HepG2 (cell line): ENCODE measurements around the gene ANKRD53. TPM values are rescaled to one million over a fixed set of nuclear protein-coding genes. Genes with fewer than 3 reads are reported as not detected.
A peak's percentile ranks its signal among the peaks of the same experiment; 100 is the strongest.

Experiments
- ATF7-NPFF ChIP-seq: sonication (generic); formaldehyde crosslinking; IDR thresholded peaks from 2 replicates; pipeline ENCODE4 v1.8.1; 2023; ENCODE audit warnings: mild to moderate bottlenecking, low read depth, missing genetic modification reagents, moderate library complexity
- BCL6 ChIP-seq: IDR thresholded peaks from 2 replicates; pipeline ENCODE4 v1.6.1; 2016; ENCODE audit warnings: missing genetic modification reagents, missing compliant biosample characterization
- KLF15 ChIP-seq: sonication (generic); formaldehyde crosslinking; IDR thresholded peaks from 2 replicates; pipeline ENCODE4 v1.8.1; 2023; ENCODE audit warnings: borderline replicate concordance, mild to moderate bottlenecking, inconsistent platforms, missing genetic modification reagents, mixed read lengths
- MLLT10 ChIP-seq: sonication (generic); formaldehyde crosslinking; IDR thresholded peaks from 2 replicates; pipeline ENCODE4 v1.4.0; 2020; ENCODE audit warnings: missing genetic modification reagents
- NFATC3 ChIP-seq: sonication (generic); formaldehyde crosslinking; IDR thresholded peaks from 2 replicates; pipeline ENCODE4 v1.5.1; 2020; ENCODE audit warnings: mild to moderate bottlenecking, missing genetic modification reagents
- RBAK ChIP-seq: sonication (generic); formaldehyde crosslinking; IDR thresholded peaks from 2 replicates; pipeline ENCODE4 v1.5.1; 2020; ENCODE audit warnings: mild to moderate bottlenecking, missing genetic modification reagents
- RFXANK ChIP-seq: IDR thresholded peaks from 2 replicates; pipeline ENCODE4 v1.6.1; 2016
- SRSF1 ChIP-seq: fragments of 200-400 bp; formaldehyde crosslinking; optimal IDR thresholded peaks from 2 replicates; pipeline ENCODE3; 2017; ENCODE audit warnings: mild to moderate bottlenecking, low read depth, low read length, moderate library complexity
- TAF1 ChIP-seq: sonication (generic); formaldehyde crosslinking; IDR thresholded peaks from 2 replicates; pipeline ENCODE4 v1.4.0; 2020; ENCODE audit warnings: missing genetic modification reagents
- ZNF530 ChIP-seq: sonication (generic); formaldehyde crosslinking; IDR thresholded peaks from 2 replicates; pipeline ENCODE4 v1.5.0; 2020; ENCODE audit warnings: low read depth, mild to moderate bottlenecking, missing genetic modification reagents
- ZNF777 ChIP-seq: sonication (generic); formaldehyde crosslinking; IDR thresholded peaks from 2 replicates; pipeline ENCODE4 v1.4.0; 2020; ENCODE audit warnings: missing genetic modification reagents
- ZSCAN31 ChIP-seq: sonication (generic); formaldehyde crosslinking; IDR thresholded peaks from 2 replicates; pipeline ENCODE4 v1.5.0; 2020; ENCODE audit warnings: low read depth, mild to moderate bottlenecking, missing genetic modification reagents
- polyA plus RNA-seq, 8 experiments: library from polyadenylated mRNA; depleted of rRNA in 3 of 8; stranded (reverse) in 7 of 8; unstranded in 1 of 8; fragments of >200 nt; fragmentation: Illumina TruSeq in 4 of 8; extraction: Trizol in 4 of 8; gene quantifications; 2 replicates each; pipeline versions ENCODE4 v1.2.1 to v1.2.3, GENCODE V29; 2011 to 2016; ENCODE audit warnings: low read depth in 4 of 8, missing spikeins in 1 of 8, mixed read lengths in 1 of 8; ENCODE audit not compliant: insufficient read depth in 1 of 8
- total RNA-seq, 5 experiments: library from RNA; depleted of rRNA; stranded (reverse); fragments of >200 nt; fragmentation: Illumina TruSeq; extraction: Trizol; gene quantifications; 2 replicates each; pipeline ENCODE4 v1.2.3, GENCODE V29; 2016; ENCODE audit warnings: low read depth in 1 of 5
- TF ChIP-seq, protein P1 (sequence below): sonication (generic); formaldehyde crosslinking; IDR thresholded peaks from 2 replicates; pipeline ENCODE4 v1.4.0; 2020; ENCODE audit warnings: missing genetic modification reagents, borderline replicate concordance
- TF ChIP-seq, protein P2 (sequence below): sonication (generic); formaldehyde crosslinking; IDR thresholded peaks from 2 replicates; pipeline ENCODE4 v1.4.0; 2020; ENCODE audit warnings: missing genetic modification reagents
- TF ChIP-seq, protein P3 (sequence below): sonication (generic); formaldehyde crosslinking; IDR thresholded peaks from 2 replicates; pipeline ENCODE4 v1.4.0; 2020; ENCODE audit warnings: missing genetic modification reagents
- TF ChIP-seq, protein P4 (sequence below): sonication (generic); formaldehyde crosslinking; IDR thresholded peaks from 2 replicates; pipeline ENCODE4 v1.5.0; 2020; ENCODE audit warnings: mild to moderate bottlenecking, missing genetic modification reagents, moderate library complexity
- TF ChIP-seq, protein P5 (sequence below): sonication (generic); formaldehyde crosslinking; IDR thresholded peaks from 2 replicates; pipeline ENCODE4 v1.4.0; 2020; ENCODE audit warnings: low read depth, mild to moderate bottlenecking, missing genetic modification reagents
- TF ChIP-seq, protein P6 (sequence below): IDR thresholded peaks from 2 replicates; pipeline ENCODE4 v1.6.1; 2012; ENCODE audit warnings: inconsistent platforms

ANKRD53 gene
- total and polyA plus RNA-seq, 2 of the 13 experiments (the other 11 are each of a cell fraction or from before 2014, with no cell fraction given), result 0.15 TPM; not detected in 1

DNA sequence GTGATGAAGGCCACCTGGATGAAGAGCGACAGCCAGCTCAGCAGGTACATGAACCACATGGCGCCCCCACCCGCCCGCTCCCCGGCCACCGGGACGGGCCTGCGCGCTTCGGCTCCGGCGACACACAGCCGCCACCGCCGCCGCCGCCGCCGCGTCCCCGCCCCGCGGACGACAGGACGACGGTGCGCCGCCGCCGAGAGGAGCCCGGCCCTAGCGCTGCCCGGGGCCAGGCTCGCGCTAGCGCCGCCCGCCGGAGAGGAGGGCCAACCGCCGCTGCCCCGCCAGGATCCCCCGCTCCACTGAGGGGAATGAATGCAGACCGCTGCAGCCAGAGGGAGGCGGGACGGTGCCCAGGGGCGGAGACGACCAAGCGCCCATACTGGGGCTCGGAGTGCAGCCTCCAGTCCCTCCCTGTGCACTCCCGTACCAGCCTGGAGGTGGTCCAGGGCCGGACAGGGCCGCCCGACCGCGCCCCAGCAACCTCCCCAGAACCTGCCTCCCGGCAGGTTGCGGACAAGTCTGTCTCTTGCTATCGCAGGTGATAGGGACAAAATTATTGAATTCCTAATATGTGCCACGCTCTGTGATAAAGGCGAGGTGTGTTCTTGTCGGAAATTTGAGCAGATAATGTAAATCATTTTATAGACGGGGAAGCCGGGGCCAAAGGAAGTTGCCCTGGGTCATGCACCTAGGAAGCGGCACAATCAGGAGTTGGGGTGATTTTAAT, 16.4 kb downstream of the ANKRD53 start, which contains the start of gene TEX261 (continued):
- TF ChIP-seq, protein P1, sequence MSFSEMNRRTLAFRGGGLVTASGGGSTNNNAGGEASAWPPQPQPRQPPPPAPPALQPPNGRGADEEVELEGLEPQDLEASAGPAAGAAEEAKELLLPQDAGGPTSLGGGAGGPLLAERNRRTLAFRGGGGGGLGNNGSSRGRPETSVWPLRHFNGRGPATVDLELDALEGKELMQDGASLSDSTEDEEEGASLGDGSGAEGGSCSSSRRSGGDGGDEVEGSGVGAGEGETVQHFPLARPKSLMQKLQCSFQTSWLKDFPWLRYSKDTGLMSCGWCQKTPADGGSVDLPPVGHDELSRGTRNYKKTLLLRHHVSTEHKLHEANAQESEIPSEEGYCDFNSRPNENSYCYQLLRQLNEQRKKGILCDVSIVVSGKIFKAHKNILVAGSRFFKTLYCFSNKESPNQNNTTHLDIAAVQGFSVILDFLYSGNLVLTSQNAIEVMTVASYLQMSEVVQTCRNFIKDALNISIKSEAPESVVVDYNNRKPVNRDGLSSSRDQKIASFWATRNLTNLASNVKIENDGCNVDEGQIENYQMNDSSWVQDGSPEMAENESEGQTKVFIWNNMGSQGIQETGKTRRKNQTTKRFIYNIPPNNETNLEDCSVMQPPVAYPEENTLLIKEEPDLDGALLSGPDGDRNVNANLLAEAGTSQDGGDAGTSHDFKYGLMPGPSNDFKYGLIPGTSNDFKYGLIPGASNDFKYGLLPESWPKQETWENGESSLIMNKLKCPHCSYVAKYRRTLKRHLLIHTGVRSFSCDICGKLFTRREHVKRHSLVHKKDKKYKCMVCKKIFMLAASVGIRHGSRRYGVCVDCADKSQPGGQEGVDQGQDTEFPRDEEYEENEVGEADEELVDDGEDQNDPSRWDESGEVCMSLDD, result no peak
- TF ChIP-seq RBAK (CRISPR knock-in tag) (peak; percentile 38; the same call in 1 of the 2 replicates), TAF1 (CRISPR knock-in tag) (peak; percentile 30; the same call in 1 of the 2 replicates), ZNF777 (CRISPR knock-in tag) (no peak), RFXANK (no peak), MLLT10 (CRISPR knock-in tag) (no peak), BCL6 (0 out of 2 replicates have a peak, but pooled peaks have one; percentile 17), KLF15 (CRISPR knock-in tag) (0 out of 2 replicates have a peak, but pooled peaks have one; percentile 53), ZNF530 (CRISPR knock-in tag) (no peak), SRSF1 (no peak), ATF7-NPFF (CRISPR knock-in tag) (peak; percentile 85), ZSCAN31 (CRISPR knock-in tag) (no peak; the same call in 1 of the 2 replicates), NFATC3 (CRISPR knock-in tag) (0 out of 2 replicates have a peak, but pooled peaks have one; percentile 63)
- TF ChIP-seq, protein P2, sequence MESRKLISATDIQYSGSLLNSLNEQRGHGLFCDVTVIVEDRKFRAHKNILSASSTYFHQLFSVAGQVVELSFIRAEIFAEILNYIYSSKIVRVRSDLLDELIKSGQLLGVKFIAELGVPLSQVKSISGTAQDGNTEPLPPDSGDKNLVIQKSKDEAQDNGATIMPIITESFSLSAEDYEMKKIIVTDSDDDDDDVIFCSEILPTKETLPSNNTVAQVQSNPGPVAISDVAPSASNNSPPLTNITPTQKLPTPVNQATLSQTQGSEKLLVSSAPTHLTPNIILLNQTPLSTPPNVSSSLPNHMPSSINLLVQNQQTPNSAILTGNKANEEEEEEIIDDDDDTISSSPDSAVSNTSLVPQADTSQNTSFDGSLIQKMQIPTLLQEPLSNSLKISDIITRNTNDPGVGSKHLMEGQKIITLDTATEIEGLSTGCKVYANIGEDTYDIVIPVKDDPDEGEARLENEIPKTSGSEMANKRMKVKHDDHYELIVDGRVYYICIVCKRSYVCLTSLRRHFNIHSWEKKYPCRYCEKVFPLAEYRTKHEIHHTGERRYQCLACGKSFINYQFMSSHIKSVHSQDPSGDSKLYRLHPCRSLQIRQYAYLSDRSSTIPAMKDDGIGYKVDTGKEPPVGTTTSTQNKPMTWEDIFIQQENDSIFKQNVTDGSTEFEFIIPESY (CRISPR knock-in tag), result peak; percentile 35; the same call in 1 of the 2 replicates
- TF ChIP-seq, protein P3, sequence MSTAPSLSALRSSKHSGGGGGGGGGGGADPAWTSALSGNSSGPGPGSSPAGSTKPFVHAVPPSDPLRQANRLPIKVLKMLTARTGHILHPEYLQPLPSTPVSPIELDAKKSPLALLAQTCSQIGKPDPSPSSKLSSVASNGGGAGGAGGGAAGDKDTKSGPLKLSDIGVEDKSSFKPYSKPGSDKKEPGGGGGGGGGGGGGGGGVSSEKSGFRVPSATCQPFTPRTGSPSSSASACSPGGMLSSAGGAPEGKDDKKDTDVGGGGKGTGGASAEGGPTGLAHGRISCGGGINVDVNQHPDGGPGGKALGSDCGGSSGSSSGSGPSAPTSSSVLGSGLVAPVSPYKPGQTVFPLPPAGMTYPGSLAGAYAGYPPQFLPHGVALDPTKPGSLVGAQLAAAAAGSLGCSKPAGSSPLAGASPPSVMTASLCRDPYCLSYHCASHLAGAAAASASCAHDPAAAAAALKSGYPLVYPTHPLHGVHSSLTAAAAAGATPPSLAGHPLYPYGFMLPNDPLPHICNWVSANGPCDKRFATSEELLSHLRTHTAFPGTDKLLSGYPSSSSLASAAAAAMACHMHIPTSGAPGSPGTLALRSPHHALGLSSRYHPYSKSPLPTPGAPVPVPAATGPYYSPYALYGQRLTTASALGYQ (CRISPR knock-in tag), result no peak
- TF ChIP-seq, protein P4, sequence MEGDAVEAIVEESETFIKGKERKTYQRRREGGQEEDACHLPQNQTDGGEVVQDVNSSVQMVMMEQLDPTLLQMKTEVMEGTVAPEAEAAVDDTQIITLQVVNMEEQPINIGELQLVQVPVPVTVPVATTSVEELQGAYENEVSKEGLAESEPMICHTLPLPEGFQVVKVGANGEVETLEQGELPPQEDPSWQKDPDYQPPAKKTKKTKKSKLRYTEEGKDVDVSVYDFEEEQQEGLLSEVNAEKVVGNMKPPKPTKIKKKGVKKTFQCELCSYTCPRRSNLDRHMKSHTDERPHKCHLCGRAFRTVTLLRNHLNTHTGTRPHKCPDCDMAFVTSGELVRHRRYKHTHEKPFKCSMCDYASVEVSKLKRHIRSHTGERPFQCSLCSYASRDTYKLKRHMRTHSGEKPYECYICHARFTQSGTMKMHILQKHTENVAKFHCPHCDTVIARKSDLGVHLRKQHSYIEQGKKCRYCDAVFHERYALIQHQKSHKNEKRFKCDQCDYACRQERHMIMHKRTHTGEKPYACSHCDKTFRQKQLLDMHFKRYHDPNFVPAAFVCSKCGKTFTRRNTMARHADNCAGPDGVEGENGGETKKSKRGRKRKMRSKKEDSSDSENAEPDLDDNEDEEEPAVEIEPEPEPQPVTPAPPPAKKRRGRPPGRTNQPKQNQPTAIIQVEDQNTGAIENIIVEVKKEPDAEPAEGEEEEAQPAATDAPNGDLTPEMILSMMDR (CRISPR knock-in tag), result peak; percentile 92
- TF ChIP-seq, protein P5, sequence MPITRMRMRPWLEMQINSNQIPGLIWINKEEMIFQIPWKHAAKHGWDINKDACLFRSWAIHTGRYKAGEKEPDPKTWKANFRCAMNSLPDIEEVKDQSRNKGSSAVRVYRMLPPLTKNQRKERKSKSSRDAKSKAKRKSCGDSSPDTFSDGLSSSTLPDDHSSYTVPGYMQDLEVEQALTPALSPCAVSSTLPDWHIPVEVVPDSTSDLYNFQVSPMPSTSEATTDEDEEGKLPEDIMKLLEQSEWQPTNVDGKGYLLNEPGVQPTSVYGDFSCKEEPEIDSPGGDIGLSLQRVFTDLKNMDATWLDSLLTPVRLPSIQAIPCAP, result no peak
- TF ChIP-seq, protein P6, sequence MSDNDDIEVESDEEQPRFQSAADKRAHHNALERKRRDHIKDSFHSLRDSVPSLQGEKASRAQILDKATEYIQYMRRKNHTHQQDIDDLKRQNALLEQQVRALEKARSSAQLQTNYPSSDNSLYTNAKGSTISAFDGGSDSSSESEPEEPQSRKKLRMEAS, result peak; percentile 48; the same call in 1 of the 2 replicates
